ENCODE data around the gene DENND4C. TPM values are rescaled to one million over a fixed set of nuclear protein-coding genes. Genes with fewer than 3 reads are reported as not detected.
"Not testable (repeated sequence)": the region's sequence is repeated elsewhere in the genome, so short reads cannot be mapped to it uniquely, and the experiment has no call there.

The DENND4C gene
- polyA plus RNA-seq, 3 donors: 45.4 to 50.2 (median 46.8) TPM

DNA sequence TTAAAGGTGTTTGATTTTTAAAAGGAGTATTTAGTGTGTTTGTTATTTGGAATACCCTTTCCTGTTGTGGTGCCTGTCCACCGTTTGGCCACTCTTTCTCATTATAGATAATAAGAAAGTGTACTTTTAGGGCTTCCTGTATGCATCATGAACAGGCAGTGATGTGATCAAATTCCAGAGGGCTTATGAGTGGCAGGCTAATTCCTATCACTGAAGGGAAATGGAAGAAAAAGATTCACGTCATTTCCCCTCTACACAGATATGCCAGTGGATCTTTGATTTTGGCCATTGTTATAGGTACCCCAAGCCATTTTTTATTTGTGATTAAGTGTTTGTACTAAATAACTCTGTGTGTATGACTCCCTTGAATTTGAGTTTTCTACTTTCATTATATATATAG is 112.5 kb downstream of the DENND4C start:
- no peak for DNase-seq (ENCODE audit: low read depth in 3 of 3, low spot score in 2 of 3)

DNA sequence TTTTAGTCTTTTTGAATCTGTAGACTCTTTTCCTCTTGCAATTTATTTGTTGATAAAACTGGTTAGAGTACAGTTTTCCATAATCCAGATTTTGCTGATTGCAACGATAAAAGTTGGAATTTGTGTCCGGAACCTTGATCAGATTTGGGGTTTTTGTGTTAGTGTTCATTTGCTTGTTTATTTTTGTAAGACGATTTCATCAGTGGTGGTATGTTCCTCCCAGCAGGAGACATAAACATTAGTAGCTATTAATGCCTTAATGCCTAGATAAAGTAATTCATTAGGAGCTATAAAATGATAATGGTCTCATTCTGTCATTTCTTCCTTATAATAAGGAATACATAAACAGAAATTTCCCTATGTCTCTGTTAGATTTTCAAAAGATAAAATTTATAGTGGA is 128.2 kb downstream of the DENND4C start:
- DNase-seq (ENCODE audit: low read depth in 3 of 3, low spot score in 2 of 3): no peak

DNA sequence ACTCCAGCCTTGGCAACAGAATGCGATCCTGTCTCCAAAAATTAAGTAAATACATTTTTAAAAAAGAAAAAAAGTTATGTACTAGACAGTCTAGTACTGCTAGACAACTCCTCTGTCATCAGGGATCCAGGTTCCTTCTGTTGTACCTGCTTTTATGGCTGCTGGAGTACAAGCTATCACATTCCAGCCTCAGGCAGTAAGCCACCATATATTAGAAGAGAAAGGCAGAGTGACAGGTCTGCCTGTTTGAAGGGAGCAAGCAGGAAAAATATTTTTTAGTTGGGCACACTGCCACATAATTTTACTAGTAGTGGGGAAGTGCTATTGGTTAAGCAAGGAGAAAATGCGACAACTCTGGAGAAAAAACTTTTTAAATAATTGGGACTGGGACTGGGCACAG is 138.6 kb downstream of the DENND4C start:
- DNase-seq (ENCODE audit: low read depth in 3 of 3, low spot score in 2 of 3): no peak

DNA sequence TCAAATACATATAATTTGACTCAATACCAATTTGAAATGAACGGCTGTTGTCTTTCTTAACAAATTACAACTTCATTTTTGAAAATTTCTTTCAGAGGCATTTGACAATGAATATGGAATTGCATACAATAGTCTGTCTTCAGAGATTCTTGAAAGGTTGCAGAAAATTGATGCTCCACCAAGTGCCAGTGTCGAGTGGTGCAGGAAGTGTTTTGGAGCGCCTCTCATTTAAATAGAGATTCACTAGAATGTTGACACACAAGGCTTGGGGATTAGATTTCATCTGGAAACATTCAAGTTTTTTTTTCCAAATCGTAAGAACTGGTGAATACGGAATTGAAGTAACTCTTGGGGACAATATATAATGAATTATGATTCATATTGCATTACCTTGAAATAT is 141.4 kb downstream of the DENND4C start:
- no peak for DNase-seq (ENCODE audit: low read depth in 3 of 3, low spot score in 2 of 3)

DNA sequence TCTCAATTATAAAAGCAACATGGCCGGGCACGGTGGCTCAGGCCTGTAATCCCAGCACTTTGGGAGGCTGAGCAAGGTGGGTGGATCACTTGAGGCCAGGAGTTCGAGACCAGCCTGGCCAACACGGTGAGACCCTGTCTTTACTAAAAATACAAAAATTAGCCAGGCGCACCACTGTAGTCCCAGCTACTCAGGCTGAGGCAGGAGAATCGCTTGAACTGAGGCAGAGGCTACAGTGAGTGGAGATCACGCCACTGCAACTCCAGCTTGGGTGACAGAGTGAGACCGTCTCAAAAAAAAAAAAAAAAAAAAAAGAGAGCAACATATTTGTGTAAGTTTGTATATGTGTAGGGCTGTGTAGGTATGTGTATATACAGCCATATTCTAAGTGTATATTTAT is 142.1 kb downstream of the DENND4C start:
- DNase-seq (ENCODE audit: low read depth in 3 of 3, low spot score in 2 of 3): no peak

DNA sequence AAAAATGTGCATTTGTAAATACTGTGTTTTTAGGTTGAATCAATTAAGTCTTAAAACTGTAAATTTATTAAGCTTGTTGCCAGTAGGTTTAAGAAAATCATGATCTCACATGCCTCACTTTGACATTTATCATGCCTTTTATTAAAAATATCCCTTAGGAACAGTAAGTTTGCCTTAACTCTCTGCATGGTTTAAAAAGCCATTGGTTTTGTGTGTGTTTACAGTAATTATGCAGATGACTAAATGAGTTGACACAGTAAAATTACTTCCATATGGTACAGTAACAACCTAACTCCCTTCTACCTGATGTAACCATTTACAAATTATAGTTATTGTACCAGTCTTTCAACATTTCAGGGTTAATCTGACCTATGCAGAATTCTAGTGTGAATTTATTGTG is 143.0 kb downstream of the DENND4C start:
- DNase-seq (ENCODE audit: low read depth in 3 of 3, low spot score in 2 of 3): no peak

DNA sequence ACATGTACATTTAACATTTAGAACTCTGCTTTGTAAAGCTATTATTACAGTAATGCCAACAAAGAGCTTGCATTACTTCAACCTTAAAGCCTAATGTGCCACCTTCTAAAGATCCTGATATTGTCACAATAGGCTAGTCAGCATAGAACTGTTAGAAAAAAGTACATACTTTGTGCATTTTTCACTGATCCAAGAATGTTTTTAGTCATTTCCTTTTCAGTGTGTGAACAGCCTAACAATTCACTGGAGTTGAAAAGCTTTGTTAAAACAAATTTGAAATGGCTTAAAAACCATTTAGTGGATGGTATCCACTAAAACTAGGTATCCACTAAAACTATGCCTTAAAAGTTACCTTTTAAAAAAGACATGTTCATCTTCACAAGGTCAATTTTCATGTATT is 145.0 kb downstream of the DENND4C start:
- no peak for DNase-seq (ENCODE audit: low read depth in 3 of 3, low spot score in 2 of 3)

DNA sequence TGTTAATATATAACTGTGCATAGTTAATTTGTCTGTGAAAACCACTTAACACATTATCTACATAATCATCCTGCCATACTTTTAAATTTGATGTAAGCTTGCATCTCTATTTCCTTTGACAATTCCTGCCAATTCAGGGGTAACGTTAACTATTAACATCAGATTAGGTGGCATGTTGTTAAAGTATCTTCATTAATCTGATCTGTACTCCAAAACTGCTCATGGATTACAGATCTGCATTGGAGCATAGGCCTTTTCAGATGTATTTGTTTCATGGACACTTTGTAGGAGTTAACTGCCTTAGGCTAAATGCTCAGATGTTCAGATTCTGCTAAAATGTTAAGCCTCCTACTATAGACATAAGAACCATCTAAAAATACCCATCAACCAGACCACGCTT is 146.4 kb downstream of the DENND4C start:
- DNase-seq (ENCODE audit: low read depth in 3 of 3, low spot score in 2 of 3): no peak

DNA sequence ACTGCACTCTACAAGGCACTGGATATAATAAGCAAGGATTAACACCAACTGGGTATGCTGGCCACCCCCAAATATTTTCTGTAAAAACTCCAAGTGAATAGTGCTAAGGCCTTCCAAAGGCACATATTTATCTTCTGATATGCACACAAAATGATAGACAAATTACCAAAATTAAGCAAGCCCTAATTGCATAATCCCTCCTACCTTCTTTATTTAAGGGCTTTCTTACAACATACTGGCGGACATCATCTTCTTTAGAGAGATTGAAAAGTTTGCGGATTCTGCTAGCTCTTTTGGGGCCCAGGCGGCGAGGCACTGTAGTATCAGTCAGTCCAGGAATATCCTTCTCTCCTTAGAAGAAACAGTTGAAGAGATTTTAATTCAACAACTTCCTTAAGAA is 147.7 kb downstream of the DENND4C start:
- no peak for DNase-seq (ENCODE audit: low read depth in 3 of 3, low spot score in 2 of 3)

DNA sequence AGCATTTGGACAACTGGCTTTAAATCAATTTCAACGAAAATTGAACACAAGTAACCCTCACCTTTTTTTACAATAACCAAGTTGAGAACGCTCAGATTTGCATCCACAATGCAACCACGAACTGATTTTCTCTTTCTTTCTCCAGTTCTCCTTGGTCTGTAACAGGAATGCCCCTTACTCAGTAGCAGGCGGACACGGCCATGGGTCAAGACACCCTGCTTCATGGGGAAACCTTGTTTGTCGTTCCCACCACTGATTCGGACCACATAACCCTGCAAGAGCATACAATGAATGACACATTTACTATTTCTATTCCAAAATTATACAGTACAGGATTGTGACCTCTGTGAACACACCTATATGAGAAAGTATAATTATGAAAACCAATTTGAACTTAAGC is 148.2 kb downstream of the DENND4C start:
- DNase-seq (ENCODE audit: low read depth in 3 of 3, low spot score in 2 of 3): no peak

DNA sequence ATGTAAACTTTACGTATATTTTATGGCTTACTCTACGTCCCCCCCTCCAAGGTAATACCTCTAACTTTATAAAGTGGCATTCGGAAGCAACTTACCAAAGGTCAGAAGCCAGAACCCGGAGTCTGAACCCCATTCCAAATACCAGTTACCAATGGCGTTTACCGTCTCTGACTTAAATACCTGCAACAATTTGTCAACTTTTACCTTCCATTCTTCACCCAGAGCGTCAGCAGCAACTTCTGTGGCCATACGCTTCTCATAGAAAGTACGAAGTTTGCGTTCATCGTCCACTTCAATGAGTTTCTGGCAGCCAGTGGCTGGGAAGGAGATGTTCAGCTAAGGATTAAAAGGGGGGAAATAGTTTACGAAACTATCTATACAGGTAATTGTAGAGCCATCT is 148.8 kb downstream of the DENND4C start:
- no peak for DNase-seq (ENCODE audit: low read depth in 3 of 3, low spot score in 2 of 3)

DNA sequence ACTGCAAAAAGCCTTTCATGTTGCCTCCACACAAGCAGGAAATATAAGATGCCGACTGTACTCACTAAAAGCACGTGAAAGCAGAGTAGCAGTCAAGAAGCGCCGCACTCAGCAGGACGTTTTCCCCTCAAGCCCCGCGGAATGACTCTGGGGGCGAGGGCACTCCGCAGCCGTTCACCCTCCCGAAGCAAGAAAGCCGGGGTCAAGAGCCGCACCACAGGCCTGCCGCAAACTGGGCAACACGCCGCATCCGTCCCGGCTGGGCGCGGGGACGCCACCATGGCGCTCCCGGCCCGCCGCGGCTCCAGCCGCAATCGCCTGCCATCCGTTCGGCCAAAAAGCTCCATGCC is 149.2 kb downstream of the DENND4C start:
- peak in 1 of 3 donors; percentile 23 for DNase-seq (ENCODE audit: low read depth in 3 of 3, low spot score in 2 of 3)

DNA sequence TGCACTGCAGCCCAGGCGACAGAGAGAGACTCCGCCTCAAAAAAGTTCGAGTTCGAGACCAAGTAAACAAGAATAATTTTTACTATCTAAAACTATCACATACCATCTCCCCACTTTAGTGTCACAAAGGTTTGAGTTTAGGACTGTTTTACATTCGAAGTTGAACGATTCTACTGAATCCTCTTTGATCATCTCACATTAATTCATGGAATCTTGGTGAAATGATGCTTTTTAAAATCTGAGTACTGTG is 150.3 kb downstream of the DENND4C start:
- DNase-seq (ENCODE audit: low read depth in 3 of 3, low spot score in 2 of 3): no peak

DNA sequence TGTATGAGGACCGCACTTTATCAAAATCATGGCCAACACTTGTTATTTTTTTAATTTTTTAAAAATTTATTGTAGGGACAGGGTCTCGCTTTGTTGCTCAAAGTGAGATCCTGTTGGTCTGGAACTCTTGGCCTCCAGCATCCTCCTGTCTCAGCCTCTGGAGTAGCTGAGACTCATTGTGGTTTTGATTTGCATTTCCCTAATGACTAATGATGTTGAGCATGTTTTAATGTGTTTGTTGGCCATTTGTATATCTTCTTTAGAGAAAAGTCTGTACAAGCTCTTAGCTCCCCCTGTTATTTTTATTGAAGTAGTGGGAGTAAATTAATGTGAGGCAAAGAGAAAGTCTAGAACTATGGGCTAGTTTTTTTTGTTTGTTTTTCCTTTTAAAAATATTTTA is 151.2 kb downstream of the DENND4C start:
- DNase-seq (ENCODE audit: low read depth in 3 of 3, low spot score in 2 of 3): no peak

DNA sequence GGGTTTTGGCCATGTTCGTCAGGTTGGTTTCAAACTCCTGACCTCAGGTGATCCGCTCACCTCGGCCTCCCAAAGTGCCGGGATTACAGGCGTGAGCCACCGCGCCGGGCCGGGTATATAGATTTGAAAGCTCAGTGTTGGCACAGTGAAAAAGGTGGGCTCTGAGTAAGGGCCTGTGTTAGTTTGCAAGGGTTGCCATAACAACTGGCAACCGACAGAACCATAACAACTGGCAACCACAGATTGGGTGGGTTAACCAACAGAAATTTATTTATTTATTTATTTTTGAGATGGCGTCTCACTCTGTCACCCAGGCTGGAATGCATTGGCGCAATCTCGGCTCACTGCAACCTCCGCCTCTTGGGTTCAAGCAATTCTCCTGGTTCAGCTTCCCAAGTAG is 154.7 kb downstream of the DENND4C start:
- DNase-seq (ENCODE audit: low read depth in 3 of 3, low spot score in 2 of 3): not testable (repeated sequence)

DNA sequence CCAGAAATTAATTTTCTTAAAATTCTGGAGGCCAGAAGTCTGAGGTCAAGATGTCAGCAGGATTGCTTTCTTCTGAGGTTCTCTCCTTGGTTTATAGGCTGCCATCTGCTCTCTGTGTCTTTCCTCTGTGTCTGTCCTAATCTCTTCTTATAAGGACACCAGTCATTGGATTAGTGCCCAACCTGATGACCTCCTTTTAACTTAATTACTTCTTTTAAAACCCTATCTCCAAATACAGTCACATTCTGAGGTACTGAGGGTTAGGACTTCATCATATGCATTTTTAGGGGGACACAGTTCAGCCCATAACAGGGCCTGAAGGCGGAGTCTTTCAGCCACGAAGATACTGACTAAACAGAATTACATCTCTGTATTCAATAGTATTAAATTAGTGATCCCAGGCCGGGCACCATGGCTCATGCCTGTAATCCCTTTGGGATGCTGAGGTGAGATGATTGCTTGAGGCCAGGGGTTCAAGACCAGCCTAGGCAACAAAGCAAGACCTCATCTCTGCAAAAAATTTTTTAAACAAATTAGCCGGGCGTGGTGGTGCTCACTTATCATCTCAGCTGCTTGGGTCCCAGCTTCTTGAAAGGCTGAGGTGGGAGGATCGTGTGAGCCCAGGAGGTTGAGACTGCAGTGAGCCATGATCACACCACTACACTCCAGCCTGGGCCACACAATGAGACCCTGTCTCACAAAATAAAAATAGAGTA is 155.5 kb downstream of the DENND4C start:
- DNase-seq (ENCODE audit: low read depth in 3 of 3, low spot score in 2 of 3): no peak

DNA sequence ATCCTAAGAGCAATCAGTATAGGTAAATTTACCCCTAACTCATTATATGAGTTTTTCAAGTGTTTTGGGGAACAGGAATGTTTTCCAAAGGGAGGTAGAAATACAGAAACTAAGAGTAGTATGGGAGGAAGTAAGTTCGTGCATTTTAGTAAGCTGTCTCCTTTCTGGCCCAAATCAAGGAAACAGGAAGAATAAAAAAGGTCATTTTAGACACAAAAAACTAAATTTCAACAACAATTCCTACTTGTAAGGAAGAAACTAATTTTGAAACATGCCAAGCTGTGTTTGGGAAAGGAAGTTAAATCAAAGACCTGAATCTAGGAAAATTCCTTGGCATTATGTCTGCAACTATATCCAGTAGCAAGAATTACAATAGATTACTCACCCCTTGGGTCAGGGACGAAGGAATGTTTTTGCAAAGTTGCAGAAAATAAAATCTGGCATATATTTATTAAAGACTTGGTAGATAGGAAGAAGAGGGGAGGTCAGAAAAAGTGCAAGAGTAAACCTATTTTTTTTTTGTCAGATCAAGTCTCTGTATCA is 156.1 kb downstream of the DENND4C start:
- no peak for DNase-seq (ENCODE audit: low read depth in 3 of 3, low spot score in 2 of 3)

DNA sequence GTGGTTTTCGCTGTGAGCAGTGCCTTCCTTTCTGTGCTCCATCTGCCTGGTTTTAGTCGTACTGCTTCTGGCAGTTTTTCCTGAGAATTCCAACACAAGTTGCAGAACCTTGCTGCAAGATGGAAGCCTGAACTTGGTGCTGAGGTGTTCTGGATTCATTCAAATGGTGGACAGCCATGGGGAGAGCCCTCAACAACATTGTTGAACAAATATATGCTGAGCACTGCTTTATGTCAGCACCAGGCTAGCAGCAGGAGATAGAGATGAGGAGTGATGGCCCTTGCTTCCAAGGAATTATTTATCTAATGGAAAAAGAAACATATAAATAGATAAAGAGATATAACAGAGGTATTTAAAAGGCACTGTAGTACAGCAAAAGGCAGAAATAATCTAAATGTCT is 156.8 kb downstream of the DENND4C start:
- DNase-seq (ENCODE audit: low read depth in 3 of 3, low spot score in 2 of 3): no peak

DNA sequence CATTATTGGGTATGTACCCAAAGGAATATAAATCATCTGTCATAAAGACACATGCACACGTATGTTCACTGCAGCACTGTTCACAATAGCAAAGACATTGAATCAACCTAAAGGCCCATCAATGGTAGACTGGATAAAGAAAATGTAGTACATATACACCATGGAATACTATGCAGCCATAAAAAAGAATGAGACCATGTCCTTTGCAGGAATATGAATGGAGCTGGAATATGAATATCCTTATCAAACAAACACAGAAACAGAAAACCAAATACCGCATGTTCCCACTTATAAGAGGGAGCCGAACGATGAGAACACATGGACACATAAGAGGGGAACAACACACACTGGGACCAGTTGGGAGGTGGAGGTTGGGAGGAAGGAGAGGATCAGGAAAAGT is 159.0 kb downstream of the DENND4C start:
- not testable (repeated sequence) for DNase-seq (ENCODE audit: low read depth in 3 of 3, low spot score in 2 of 3)

DNA sequence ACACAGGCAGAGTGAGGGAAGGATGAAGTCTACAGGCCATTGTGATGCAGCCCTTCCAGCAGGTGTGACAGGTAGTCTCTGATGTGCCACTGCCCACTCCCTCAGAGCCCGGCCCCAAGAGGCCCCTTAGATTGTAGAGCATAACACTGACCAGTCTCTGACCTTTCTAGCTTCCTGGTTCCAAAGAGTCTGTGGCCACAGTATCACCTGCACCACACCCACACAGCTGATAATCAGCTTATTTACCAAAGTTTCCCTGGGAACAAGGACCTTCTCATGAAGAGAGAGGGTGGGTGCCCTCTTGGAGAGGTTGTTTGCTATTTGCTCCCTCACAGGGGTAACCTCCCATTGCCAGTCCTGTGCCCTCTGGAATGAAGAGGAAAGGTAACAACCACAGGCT is 167.4 kb downstream of the DENND4C start:
- no peak for DNase-seq (ENCODE audit: low read depth in 3 of 3, low spot score in 2 of 3)

DNA sequence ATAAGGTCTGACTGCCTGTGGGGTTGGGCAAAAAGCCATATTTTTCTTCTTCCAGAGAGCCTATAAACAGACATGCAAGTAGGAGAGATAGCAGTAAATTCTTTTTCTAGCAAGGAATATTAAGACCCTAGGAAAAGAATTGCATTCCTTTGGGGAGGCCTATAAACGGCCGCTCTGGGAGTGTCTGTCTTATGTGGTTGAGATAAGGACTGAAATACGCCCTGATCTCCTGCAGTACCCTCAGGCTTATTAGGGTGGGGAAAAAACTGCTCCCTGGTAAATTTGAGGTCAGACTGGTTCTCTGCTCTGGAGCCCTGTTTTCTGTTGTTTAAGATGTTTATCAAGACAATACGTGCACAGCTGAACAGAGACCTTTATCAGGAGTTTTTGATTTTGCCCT is 172.7 kb downstream of the DENND4C start:
- DNase-seq (ENCODE audit: low read depth in 3 of 3, low spot score in 2 of 3): not testable (repeated sequence)

DNA sequence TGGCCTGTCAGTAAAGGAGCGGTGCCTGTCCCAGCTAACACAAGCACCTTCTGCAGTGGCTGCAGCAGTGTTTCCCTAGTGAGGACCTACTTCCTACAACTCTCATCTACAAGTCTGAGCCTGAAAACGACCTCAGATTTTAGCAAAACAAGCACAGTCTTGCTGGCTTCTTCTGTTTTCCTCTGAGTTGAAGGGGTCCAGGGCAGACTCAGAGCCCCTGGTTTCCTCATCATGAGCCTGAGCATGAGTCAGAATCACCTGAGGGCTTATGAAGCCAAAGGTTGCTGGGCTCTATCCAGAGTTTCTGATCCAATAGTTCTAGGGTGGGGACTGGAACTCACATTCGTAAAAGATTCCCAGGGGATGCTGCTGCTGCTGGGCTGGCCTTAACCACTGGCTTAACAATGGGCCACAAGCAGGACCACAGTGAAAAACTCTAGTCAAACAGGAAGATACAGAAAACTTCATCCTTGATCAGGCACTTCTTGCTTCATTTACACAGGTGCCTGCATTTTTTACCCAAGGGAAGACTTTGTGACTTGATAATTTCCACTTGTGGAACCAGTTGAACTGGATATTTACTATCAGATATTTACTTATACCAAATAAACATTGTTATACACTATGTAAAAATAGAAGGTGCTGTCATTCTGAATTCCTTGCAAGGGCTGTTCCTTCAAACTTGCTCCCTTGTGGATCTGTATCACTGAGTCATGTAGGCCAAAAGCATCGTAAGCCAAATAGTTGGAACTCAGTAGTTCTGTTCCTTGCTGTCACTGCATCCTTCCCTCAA is 174.0 kb downstream of the DENND4C start:
- no peak for DNase-seq (ENCODE audit: low read depth in 3 of 3, low spot score in 2 of 3)
